GM21360 (cell line): ENCODE measurements around the gene ZFAND3.
"Not testable (repeated sequence)": the region's sequence is repeated elsewhere in the genome, so short reads cannot be mapped to it uniquely, and the experiment has no call there.

Source experiments
- ATAC-seq: cut with Tn5 transposase; IDR thresholded peaks from one replicate; pipeline ENCODE4 v1.9.1; 2021; ENCODE audit warnings: mild to moderate bottlenecking, moderate library complexity; ENCODE audit not compliant: unreplicated experiment

ZFAND3 gene

GRCh38 chr6:38114976-38115625 lies 295.6 kb downstream of the ZFAND3 start:
- no peak for ATAC-seq

DNA sequence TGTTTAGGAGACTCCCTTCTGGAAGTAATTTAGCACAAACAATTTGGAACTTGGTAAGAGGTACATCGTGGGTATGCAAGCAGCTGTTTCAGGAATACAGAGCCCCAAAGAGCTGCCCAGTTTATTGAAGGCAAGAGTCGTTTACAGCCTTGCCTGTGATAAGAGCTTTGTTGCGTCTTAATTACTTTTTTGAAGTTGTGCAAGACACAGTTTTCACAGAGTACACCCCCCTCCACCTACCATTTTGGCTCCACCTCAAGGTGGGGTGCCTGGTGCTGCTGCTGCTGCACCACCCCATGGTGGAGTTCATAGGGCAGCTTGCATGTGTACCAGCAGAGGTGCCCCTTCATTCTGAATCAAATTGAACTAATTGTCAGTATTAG lies 296.1 kb downstream of the ZFAND3 start:
- ATAC-seq: no peak

- ATAC-seq: no peak
Measured at GRCh38 chr6:38116248-38116647, 296.7 kb downstream of the ZFAND3 start.

DNA sequence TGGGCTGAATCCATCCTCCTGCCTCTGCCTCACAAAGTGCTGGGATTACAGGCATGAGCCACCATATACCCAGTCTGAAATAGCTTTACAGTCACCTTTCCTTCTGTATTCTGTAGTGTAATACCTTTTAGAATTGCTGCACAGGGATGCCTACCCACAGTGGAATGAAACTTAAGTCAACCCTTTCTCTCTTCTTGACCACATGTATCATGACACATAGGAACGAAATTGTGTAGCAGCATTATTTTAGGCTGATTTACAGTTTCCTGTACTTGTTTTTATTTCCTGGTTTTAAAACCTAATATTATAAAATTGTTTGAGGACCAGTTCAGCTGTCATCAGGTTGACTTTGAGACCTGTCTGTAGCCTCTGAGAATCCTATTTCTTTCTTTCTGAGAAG lies 297.8 kb downstream of the ZFAND3 start:
- no peak for ATAC-seq

GRCh38 chr6:38118791-38119365 lies 299.4 kb downstream of the ZFAND3 start:
- no peak for ATAC-seq

- no peak for ATAC-seq
Measured at GRCh38 chr6:38119516-38119915, 300.0 kb downstream of the ZFAND3 start.

DNA sequence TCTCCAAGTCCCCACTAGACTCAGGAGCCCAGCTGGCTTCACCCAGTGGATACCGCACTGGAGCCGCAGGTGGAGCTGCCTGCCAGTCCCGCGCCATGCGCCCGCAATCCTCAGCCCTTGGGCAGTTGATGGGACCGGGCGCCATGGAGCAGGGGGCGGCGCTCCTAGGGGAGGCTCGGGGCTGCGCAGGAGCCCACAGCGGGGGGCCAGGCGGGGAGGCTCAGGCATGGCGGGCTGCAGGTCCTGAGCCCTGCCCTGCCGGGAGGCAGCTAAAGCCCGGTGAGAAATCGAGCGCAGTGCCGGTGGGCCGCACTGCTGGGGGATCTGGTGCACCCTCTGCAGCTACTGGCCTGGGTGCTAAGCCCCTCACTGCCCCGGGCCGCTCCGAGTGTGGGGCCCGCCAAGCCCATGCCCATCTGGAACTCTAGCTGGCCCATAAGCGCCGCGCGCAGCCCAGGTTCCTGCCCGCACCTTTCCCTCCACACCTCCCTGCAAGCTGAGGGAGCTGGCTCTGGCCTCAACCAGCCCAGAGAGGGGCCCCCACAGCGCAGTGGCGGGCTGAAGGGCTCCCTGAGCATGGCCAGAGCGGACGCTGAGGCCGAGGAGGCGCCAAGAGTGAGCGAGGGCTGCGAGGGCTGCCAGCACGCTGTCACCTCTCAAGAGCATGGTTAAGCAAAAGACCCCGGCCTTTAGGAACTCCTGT lies 304.8 kb downstream of the ZFAND3 start:
- ATAC-seq: not testable (repeated sequence)

DNA sequence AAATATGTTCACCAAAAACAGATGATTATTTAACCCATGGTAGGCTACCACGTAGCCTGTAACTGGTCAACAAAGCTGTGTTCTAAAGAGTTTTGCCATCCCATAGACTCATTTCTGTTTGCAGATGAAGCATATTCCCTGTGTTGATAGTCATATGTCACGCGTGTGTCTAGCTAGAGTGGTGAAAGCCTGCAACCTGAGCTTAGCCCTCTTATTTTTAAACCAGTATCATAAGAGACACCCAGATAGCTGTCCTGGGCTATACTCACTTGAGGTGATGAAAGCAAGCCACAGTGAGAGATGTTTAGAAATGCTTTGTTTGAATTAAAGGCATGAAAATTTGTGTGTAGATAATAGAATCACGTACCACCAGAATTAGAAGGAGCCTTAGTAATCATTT lies 307.8 kb downstream of the ZFAND3 start:
- no peak for ATAC-seq

GRCh38 chr6:38131527-38131965 lies 312.0 kb downstream of the ZFAND3 start:
- no peak for ATAC-seq

DNA sequence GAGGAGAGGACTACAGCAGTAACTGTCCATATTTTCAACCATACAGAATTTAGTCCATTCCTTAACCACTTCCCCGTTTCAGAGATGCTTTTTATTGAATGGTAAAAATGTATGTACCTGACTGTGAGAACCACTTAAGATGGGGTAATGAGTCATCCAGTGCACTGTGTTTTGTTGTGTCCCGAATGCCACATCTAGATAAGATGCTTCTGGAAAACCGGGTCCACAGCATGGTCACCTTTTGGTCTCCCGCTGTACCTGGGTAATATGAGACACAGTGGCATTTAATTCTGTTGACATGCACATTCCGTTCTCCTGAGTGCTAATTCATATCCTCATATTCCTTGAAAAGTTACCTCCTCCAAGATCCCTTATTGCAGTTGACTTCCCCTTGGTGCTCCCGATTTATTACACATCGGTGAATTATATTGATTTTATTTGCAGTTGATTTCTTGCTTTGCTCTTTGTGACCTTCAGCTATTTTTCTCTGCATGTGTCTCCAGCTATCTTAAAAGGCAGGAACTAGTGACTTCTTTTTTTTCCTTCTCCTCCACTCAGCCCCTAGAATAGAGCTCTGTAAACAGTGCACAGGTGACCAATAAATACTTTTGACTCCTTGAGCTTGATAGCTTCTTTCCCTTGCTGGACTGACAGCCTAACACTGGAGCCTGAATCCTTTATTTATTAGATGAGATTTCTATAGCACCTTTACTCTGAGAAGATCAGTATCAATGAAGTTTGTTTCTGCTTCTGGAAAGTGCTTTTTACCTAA lies 314.6 kb downstream of the ZFAND3 start:
- no peak for ATAC-seq

- no peak for ATAC-seq
Measured at GRCh38 chr6:38134704-38135088, 315.2 kb downstream of the ZFAND3 start.

DNA sequence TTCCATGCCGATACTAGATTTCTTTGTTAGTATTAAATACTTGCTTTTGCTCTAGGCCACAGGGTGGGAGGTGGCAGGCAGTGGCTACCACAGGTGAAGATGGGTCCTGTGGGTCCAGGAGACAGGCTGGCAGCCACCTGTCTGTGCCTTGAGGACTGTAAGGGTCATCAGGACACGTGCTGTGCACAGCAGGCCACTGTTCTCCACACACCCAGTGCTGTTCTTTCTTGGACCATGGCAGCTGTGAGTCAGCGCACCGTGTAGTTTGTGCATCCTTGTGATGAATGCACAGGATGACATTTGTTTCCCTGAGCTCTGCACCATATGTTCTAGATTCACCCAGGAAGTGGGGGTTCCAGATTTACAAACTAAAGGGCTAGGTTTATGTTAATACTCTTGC lies 317.0 kb downstream of the ZFAND3 start:
- no peak for ATAC-seq

GRCh38 chr6:38137608-38138265 lies 318.2 kb downstream of the ZFAND3 start:
- no peak for ATAC-seq

DNA sequence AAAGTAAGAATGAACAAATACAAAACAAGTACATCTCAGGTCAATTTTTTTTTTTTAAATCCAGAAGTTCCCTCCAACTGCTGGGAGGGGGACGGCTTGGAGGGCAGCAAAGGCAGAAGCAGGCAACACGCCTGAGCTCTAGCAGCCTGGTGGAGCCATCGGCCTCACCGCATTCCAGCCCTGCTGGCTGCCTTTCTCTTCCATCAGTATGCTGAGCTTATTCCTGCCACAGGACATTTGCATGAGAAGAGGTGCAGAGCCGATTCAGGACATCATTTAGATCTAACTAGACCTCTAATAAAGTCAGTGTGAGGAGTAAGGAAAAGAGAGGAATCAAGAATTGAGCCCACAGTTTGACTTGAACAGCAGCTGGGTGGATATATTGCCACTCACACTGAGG lies 318.8 kb downstream of the ZFAND3 start:
- no peak for ATAC-seq

GRCh38 chr6:38141085-38141484 lies 321.6 kb downstream of the ZFAND3 start:
- ATAC-seq: no peak

DNA sequence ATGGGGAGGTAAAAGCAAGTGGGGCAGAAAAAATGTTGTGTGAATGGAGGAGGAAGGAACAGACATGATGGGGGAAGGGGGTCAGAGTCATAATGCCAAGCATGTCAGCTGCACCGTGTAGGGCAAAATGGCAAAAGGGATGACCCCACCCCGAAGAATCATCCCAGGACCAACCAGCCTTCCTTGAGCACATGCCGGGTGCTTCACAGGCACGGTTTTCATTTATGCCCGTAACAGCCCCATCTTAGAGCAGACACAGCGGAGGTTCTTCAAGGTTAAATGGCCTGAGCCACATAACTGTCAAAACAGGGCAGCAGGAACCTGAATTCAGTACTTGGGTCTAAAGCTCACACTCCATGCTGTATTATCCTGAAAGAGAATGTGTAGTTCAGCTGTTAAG lies 322.2 kb downstream of the ZFAND3 start:
- no peak for ATAC-seq

GRCh38 chr6:38142178-38142902 lies 322.8 kb downstream of the ZFAND3 start:
- ATAC-seq: no peak

DNA sequence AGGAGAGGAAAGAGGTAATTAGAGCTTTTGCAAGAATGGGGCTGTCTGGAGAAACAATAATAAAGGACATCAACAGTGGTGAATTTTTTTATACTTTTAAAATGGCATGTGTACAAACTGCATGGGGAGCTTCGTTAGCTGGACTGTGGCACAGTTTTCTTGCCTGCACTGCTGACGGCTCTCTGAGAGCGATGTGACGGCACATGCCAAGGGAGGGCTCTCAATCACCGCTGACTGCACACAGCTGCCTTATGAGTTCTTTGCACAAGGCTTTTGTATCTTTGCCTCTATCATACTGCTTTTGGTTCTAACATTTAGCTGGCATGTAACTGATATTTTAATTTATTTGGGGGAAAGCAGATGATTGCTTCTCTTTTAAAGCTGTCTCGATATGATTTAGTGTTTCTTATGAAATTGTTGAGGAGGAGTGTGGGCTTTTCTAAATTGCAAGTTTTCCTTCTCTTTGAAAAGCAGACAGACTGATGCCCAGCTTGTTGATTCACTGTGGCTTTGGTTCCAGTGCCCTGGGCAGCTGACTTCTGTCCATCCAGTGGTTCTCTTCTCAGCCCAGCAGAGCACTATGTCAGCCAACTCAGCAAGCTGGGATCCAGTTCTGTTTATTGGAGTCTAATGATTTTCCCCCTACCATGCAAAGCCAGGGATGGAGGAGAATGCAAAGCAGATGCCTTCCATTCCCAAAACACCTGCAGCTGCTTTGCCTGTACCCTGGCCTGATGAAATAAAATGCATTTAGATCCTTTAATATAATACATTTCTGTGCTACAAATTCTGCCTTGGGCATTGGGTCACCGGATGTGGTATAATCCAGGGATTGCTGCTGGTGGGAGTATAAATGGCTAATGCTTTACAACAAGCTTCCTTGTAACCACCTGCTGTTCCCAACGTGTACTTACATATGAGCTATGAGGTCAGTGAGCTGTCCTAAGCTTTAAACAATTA lies 323.9 kb downstream of the ZFAND3 start:
- no peak for ATAC-seq

DNA sequence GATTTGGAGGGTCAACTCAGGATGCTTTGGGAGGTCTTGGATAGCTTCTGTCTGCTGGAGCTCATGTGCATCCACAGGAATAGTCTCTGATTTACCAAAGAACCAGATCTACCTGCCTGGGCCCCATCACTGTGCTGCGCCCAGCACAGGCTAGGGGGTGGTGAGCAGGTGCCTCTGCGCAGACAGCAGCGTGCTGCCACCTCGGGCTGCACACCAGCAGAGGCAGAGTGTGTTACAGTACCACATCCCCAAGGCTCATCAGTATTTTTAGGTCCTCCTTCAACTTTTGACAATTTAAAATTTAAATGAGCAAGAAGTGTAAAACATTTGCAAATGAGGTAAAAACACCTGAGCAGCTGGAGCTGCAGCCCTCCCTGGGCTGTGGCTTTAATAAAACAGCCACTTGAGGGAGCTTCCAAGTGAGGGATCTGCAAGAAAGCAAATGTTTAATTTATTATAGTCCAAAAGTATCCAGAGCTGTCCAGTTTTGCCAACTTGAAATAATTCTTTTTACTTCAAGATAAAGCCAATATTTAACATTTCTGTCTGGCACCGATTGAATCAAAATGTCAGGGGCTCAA lies 324.9 kb downstream of the ZFAND3 start:
- ATAC-seq: no peak
